ENCODE results near the gene GSTCD.
"Not testable (repeated sequence)": the region's sequence is repeated elsewhere in the genome, so short reads cannot be mapped to it uniquely, and the experiment has no call there.

DNA sequence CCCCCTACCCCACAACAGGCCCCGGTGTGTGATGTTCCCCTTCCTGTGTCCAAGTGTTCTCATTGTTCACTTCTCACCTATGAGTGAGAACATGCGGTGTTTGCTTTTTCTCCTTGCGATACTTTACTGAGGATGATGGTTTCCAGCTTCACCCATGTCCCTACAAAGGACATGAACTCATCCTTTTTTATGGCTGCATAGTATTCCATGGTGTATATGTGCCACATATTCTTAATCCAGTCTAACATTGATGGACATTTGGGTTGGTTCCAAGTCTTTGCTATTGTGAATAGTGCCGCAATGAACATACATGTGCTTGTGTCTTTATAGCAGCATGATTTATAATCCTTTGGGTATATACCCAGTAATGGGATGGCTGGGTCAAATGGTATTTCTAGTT is 21.3 kb downstream of the GSTCD start:
- not testable (repeated sequence) for TF ChIP-seq POLR2A (IDR thresholded peaks at IDR 0.05)
- TF ChIP-seq, protein P1, sequence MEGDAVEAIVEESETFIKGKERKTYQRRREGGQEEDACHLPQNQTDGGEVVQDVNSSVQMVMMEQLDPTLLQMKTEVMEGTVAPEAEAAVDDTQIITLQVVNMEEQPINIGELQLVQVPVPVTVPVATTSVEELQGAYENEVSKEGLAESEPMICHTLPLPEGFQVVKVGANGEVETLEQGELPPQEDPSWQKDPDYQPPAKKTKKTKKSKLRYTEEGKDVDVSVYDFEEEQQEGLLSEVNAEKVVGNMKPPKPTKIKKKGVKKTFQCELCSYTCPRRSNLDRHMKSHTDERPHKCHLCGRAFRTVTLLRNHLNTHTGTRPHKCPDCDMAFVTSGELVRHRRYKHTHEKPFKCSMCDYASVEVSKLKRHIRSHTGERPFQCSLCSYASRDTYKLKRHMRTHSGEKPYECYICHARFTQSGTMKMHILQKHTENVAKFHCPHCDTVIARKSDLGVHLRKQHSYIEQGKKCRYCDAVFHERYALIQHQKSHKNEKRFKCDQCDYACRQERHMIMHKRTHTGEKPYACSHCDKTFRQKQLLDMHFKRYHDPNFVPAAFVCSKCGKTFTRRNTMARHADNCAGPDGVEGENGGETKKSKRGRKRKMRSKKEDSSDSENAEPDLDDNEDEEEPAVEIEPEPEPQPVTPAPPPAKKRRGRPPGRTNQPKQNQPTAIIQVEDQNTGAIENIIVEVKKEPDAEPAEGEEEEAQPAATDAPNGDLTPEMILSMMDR (IDR thresholded peaks at IDR 0.05) = not testable (repeated sequence)

All from vagina (tissue), 2 donors.